Pancreas (tissue), 10 donors: Measurements from ENCODE around the gene ZC3H12A. TPM values are rescaled to one million over a fixed set of nuclear protein-coding genes. Genes with fewer than 3 reads are reported as not detected.

Source experiments
- ATAC-seq, 4 donors: fragments of 200-7000 bp; cut with Tn5 transposase; one replicate each; pipeline versions ENCODE4 v1.8.0 to v1.9.1; 2020; ENCODE audit warnings: mild to moderate bottlenecking in 4 of 4, moderate library complexity in 4 of 4
- DNase-seq, 6 donors: peaks; one replicate each; pipeline ENCODE4 v3.0.0-alpha.2; 2020
- FAIRE-seq: peaks from 2 replicates; lab custom pipeline; 2012; peaks lifted over from hg19 to GRCh38; lab: Jason Lieb, UNC
- H3K27ac ChIP-seq, 4 donors: fragments of 200-600 bp; sonication (generic); 1 replicate in 3 of 4; 2 replicates in 1 of 4; pipeline versions ENCODE4 v1.5.0 to v1.8.0; 2020
- H3K27me3 ChIP-seq, 4 donors: fragments of 200-600 bp; one replicate each; pipeline ENCODE4 v1.8.0; 2021
- H3K36me3 ChIP-seq, 3 donors: fragments of 200-600 bp; sonication (generic) in 1 of 3; one replicate each; pipeline versions ENCODE4 v1.5.0 to v1.8.0; 2020 to 2021
- H3K4me1 ChIP-seq, 3 donors: fragments of 200-600 bp; one replicate each; pipeline ENCODE4 v1.8.0; 2021
- H3K4me3 ChIP-seq, 4 donors: fragments of 200-600 bp; sonication (generic) in 2 of 4; one replicate each; pipeline versions ENCODE4 v1.5.0 to v1.8.0; 2020 to 2021
- H3K9me3 ChIP-seq, 4 donors: fragments of 200-600 bp; one replicate each; pipeline ENCODE4 v1.8.0; 2021
- WGBS, 2 donors: extraction: QIAGEN DNeasy Blood & Tissue Kit; methylation state at CpG; one replicate each; pipeline ENCODE4 v1.1.7; 2013; 5-methylcytosine and 5-hydroxymethylcytosine counted together
- intact Hi-C, 3 donors: fragments of 100-400 bp; cut with DNase I; formaldehyde crosslinking; loops; one replicate each; pipeline versions ENCODE4 v1.11.1 to v1.14.2; 2022
- polyA plus RNA-seq, 2 donors: library from polyadenylated mRNA; stranded (reverse); fragments of 200-250 nt; gene quantifications; one replicate each; pipeline ENCODE4 v1.2.3, GENCODE V29; 2013
- total RNA-seq, 6 donors: library from RNA; stranded (reverse); fragmentation: NEBNext Ultra II Directional in 4 of 6; extraction: Animal tissue kit (Norgen Biotek cat#: 25700) in 4 of 6; gene quantifications; one replicate each; pipeline versions ENCODE4 v1.2.1 to v1.2.4, GENCODE V29; 2021 to 2023
- TF ChIP-seq, protein P1 (sequence below), 4 donors: fragments of 200-600 bp; sonication (generic) in 3 of 4; IDR thresholded peaks; one replicate each; pipeline versions ENCODE4 v1.5.0 to v1.8.0; 2021; ENCODE audit warnings: antibody characterized with exemption in 4 of 4
- donor health status: healthy with polysubstance abuse.
- donor health status: DM: no; HTN: no; CAD: no; lungs with moderate emphysema.
- donor health status: DM: no; HTN: no; CAD: no.
- donor health status: control.
- donor health status: control.
- donor health status: Bipolar disorder and iron deficiency.
- donor health status: DM: yes; HTN: yes; CAD: no.
- donor health status: DM: no; HTN: no; CAD: no.
- donor health status: DM: no; HTN: no; CAD: no.
- donor health status: DM: yes; HTN: yes; CAD: no.

The ZC3H12A gene
- total and polyA plus RNA-seq, 8 donors, result 4.1 to 13.1 (median 9.9) TPM

DNA sequence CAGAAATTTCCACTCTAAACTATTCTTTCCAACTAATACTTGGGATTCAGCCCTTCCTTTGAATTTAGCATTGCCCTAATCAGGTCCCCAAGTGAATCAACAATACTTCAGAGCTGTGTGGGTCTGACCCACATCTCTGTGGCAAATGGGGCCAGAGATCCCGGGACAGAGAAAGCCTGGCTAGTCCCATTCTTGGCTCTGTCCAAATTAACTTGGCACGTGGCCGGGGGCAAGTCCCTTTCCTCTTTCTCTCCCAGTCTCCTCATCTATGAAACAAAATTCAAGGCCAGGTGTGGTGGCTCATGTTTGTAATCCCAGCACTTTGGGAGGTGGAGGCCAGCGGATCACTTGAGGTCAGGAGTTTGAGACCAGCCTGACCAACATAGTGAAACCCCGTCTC, 6.3 kb upstream of the ZC3H12A start:
- peaks cover 4 to 28% (median 17%) of the 10 kb centered on the region in 3 donors for H3K4me1 ChIP-seq

DNA sequence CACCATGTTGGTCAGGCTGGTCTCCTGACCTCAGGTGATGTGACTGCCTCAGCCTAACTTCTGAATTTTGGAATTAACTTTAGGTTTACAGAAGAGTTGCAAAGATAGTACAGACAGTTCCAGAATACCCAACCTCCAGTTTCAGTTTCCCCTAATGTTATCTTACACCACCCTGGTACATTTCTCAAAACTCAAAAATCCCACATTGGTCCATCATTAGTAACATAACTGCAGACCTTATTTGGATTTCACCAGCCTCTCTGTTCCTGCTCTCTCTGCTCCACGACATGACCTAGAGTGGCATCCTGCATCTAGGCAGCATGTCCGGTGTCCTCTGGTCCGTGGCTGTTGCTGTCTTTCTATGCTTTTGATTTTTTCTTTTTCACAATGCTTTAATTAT, 5.0 kb upstream of the ZC3H12A start:
- no peaks in the 10 kb centered on the region for H3K9me3 ChIP-seq
- DNase-seq (no peak), ATAC-seq (no peak), FAIRE-seq (no peak)
- H3K27ac ChIP-seq, result no peak overlapping the region
- no peaks in the 10 kb centered on the region for H3K27me3 ChIP-seq
- WGBS, 2 donors, result 83 to 88% methylated on average over 3 of the region's 3 CpGs
- intact Hi-C loops, result no loop called here
- no peak overlapping the region for H3K4me3 ChIP-seq
- TF ChIP-seq, protein P1, sequence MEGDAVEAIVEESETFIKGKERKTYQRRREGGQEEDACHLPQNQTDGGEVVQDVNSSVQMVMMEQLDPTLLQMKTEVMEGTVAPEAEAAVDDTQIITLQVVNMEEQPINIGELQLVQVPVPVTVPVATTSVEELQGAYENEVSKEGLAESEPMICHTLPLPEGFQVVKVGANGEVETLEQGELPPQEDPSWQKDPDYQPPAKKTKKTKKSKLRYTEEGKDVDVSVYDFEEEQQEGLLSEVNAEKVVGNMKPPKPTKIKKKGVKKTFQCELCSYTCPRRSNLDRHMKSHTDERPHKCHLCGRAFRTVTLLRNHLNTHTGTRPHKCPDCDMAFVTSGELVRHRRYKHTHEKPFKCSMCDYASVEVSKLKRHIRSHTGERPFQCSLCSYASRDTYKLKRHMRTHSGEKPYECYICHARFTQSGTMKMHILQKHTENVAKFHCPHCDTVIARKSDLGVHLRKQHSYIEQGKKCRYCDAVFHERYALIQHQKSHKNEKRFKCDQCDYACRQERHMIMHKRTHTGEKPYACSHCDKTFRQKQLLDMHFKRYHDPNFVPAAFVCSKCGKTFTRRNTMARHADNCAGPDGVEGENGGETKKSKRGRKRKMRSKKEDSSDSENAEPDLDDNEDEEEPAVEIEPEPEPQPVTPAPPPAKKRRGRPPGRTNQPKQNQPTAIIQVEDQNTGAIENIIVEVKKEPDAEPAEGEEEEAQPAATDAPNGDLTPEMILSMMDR (IDR thresholded peaks at IDR 0.05), result no peak
- H3K36me3 ChIP-seq, result no peaks in the 10 kb centered on the region
- H3K4me1 ChIP-seq, result peaks cover 4 to 28% (median 17%) of the 10 kb centered on the region in 3 donors

More for the DNA sequence above, 6.3 kb upstream of the ZC3H12A start:
- ATAC-seq (no peak), FAIRE-seq (no peak), DNase-seq (no peak)
- TF ChIP-seq, protein P1 (IDR thresholded peaks at IDR 0.05), result no peak
- Histone ChIP-seq H3K27ac (no peak overlapping the region), H3K27me3 (no peaks in the 10 kb centered on the region), H3K9me3 (no peaks in the 10 kb centered on the region), H3K36me3 (no peaks in the 10 kb centered on the region), H3K4me3 (no peak overlapping the region)
- 82 to 85% methylated on average over 5 of the region's 5 CpGs for WGBS, 2 donors
- intact Hi-C loops, result no loop called here

DNA sequence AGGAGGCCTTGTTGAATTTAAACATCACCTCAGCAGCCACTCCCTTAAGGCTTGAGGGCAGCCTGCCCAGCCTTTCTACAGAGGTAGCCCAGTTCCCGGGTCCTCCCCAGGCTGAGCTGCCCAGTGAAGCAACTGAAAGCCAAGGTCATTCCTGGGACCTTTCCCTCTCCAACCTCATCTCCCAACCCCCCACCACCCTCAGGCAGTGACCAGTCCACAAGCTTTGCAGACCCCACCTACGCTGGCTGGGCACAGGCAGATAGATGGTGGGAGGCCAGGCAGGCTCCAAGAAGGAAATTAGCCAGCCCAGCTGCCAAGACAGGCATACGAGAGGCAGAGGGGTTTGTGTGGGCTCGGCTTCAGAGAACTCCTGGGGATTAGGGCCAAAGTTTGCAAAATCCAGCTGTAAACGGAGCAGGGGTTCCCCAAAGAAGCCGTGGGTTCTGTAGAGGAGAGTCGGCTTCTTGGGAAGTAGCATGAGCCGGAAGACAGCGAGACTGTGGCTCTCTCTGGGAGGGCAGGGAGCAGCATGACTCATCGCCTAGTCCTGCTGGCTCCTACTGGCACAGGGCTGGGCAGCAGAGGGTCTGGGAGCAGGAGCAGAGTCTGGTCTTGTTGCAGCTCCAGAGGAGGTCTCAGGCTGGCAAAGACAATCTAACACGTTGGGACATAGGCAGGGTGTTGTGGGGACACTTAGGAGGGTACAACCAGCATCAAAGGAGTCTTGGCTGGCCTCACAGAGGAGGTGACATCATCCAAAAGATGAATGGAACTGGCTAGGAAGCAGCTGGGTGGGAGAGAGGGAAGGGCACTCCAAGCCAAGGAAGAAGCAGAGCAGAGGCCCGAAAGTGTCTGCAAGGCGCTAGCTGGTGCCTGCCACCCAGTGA, 2.8 kb upstream of the ZC3H12A start:
- peaks cover 4 to 19% (median 11%) of the 10 kb centered on the region in 3 donors for H3K4me1 ChIP-seq
- no peaks in the 10 kb centered on the region for H3K36me3 ChIP-seq
- no peaks in the 10 kb centered on the region for H3K9me3 ChIP-seq
- H3K4me3 ChIP-seq, result peak overlapping the region in 2 of 4 donors; percentile 15 to 22
- WGBS, 2 donors, result 22 to 23% methylated on average over 13 of the region's 13 CpGs
- no peak for FAIRE-seq
- TF ChIP-seq, protein P1 (IDR thresholded peaks at IDR 0.05), result no peak
- ATAC-seq, result peak; percentile 53 to 73 (median 59)
- H3K27me3 ChIP-seq, result no peaks in the 10 kb centered on the region
- peak in 5 of 6 donors; percentile 69 to 83 (median 78) for DNase-seq
- intact Hi-C loops, result no loop called here
- H3K27ac ChIP-seq, result peak overlapping the region; percentile 67 to 93 (median 80)

DNA sequence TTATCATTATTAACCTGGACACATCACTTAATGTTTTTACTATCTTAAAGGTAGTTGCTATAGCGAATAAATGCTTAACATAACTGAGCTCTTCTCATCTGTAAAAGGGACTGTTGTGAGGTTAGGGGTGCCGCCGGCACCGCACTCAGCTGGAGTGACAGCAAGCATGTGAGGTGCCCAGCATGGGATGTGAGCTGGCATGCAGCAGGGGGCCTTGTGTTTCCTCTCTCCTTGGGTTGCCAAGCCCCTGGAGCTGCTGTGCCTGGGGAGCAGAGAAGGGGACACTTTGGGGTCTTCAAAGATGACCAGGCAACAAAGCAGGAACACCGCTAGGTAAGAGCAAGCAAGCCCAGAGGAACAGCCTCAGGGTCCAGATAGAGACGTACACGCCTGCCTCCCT, 2.1 kb upstream of the ZC3H12A start:
- H3K36me3 ChIP-seq, result no peaks in the 10 kb centered on the region
- 79 to 89% methylated on average over 7 of the region's 7 CpGs for WGBS, 2 donors
- H3K27ac ChIP-seq, result peak overlapping the region; percentile 67 to 93 (median 80)
- intact Hi-C loops, result no loop called here
- no peak overlapping the region for H3K4me3 ChIP-seq
- H3K9me3 ChIP-seq, result no peaks in the 10 kb centered on the region
- DNase-seq (no peak), FAIRE-seq (no peak), ATAC-seq (no peak)
- no peaks in the 10 kb centered on the region for H3K27me3 ChIP-seq
- H3K4me1 ChIP-seq, result peaks cover 10 to 19% (median 16%) of the 10 kb centered on the region in 3 donors
- TF ChIP-seq, protein P1 (IDR thresholded peaks at IDR 0.05), result no peak

DNA sequence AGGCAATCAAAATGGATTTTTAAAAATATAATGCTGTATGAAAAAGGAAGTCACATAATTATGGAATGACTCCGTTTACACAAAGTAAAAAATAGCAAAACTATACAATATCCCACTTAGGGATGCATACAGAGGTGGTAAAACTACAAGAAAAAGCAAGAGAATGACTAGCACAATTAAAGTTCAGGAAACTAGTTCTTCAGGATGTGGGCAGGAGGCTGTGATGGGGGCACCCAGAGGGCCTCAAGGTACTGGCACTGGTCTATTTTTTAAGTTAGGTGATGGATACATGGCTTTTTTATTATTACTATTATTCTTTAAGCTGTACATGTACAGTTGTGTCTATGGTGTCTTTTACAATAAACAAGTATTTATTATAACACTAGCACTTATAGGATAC, 1.4 kb upstream of the ZC3H12A start:
- WGBS, 2 donors, result 81% methylated on average over 1 of the region's 1 CpG
- TF ChIP-seq, protein P1 (IDR thresholded peaks at IDR 0.05), result no peak
- ATAC-seq (no peak), FAIRE-seq (no peak), DNase-seq (no peak)
- peaks cover 17 to 23% (median 23%) of the 10 kb centered on the region in 3 donors for H3K4me1 ChIP-seq
- intact Hi-C loops, result no loop called here
- H3K4me3 ChIP-seq, result no peak overlapping the region
- H3K27ac ChIP-seq, result no peak overlapping the region
- no peaks in the 10 kb centered on the region for H3K27me3 ChIP-seq
- no peaks in the 10 kb centered on the region for H3K9me3 ChIP-seq
- no peaks in the 10 kb centered on the region for H3K36me3 ChIP-seq
